GM10248 (cell line): ENCODE results near the gene DCT.

ENCODE experiments used
- CTCF ChIA-PET: fragments of 300-600 bp; sonication (Branson Sonifier 250); formaldehyde crosslinking; extraction: SDS; loops from one replicate; lab custom pipeline; 2021; ENCODE audit warnings: antibody characterized with exemption; lab: Yijun Ruan, JAX
- POLR2A ChIA-PET: fragments of 350-650 bp; sonication (Branson Sonifier 250); formaldehyde crosslinking; extraction: SDS; loops from one replicate; lab custom pipeline; 2020; ENCODE audit warnings: antibody characterized with exemption; lab: Yijun Ruan, JAX
- DNase-seq: peaks from one replicate; pipeline ENCODE4 v3.0.0; 2012; ENCODE audit errors: extremely low spot score
- CTCF ChIP-seq: IDR thresholded peaks from 2 replicates; pipeline ENCODE4 v1.5.1; 2012; ENCODE audit warnings: mild to moderate bottlenecking, low read depth; ENCODE audit errors: extremely low read depth, missing control alignments, control extremely low read depth

DCT gene

GRCh38 chr13:94444826-94445225, 34.7 kb downstream of the DCT start:
- CTCF ChIA-PET, result no interaction called here
- DNase-seq, result no peak
- POLR2A ChIA-PET, result no interaction called here
- no peak for TF ChIP-seq CTCF

DNA sequence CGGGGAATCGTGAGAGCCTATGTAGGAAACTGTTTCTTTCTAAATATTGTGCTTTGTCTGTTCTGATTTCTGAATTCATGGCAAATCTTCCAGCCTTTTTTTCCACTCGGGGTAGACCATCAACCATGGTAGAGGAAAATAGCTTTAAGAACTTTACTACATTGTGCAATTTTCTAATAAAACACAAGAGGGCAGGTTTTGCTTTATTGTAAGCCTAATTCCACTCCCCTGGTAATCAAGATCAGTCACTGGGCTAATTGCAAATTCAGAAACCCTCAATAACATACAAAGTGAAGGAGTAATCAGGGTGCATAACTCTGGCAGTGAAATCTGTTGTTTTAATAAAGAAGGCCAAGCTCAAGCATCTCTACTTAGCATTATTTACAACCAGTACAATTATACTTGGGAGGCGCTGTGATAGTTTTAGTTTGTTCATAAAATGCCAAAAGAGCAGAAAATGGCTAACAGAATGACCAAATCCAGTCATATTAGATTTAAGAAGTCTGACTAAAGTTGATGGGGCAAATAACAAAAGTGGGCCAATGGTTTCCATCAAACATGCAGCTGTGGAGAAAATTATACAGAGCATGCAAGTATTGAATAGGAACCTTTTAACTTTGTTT, 43.8 kb downstream of the DCT start:
- POLR2A ChIA-PET, result no interaction called here
- peak; percentile 57 for TF ChIP-seq CTCF

DNA sequence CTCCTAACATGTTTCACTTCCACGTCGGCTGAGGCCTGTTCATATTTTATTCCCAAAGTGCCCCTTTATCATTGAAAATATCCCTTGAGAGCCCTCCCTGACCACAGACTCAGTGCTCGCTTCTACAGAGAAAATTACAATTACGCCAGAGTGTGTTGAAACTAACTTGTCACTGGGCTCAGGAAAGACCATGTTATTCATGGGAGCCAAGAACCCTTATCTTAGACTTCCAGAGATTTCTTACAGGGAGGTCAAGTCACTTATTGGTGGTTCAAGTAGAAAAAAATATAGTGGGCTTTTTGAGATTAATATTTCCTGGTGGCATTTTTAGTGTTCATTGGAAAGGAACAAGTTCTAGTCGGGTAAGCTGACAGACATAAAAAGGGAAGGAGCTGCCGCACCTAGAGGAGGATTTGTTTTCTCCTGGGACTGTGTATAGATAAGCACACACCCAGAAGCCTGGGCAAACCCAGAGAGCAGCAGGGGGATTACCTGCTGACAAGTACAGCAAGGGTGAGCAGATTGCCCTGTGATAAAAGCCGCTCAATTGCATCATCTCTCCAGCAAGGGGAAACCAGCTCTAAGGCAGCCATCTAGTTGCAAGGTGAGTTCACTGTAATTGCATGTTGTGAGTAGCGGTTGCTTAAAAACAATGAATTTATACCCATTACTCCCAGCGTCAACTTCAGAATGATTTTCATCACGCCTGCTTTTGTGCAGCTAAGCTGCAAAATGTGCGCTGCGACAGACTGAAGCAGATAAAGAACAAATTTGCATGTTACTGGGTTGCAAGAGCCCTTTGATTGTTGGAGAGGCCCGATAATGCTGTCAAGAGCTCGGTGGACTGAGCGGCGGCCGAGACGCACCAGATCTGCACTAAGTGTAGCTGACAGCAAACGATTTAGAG, 46.2 kb downstream of the DCT start:
- peak; percentile 14 for DNase-seq
- POLR2A ChIA-PET, result no interaction called here
- CTCF ChIA-PET, result interaction anchor here (0.9 to 8.3 kb wide), 5 partner anchors 10 to 186 kb away, joined by 3 to 137 read pairs (median 4); no protein-coding TSS in a partner anchor
- no peak for TF ChIP-seq CTCF

More for the DNA sequence above, 43.8 kb downstream of the DCT start:
- CTCF ChIA-PET, result interaction anchor here (0.7 to 8.3 kb wide), 19 partner anchors 11 to 969 kb away, joined by 3 to 137 read pairs (median 4); no protein-coding TSS in a partner anchor
- peak; percentile 32 for DNase-seq

GRCh38 chr13:94431987-94432386, 47.5 kb downstream of the DCT start:
- DNase-seq, result no peak
- POLR2A ChIA-PET, result no interaction called here
- CTCF ChIA-PET, result interaction anchor here (8.3 kb wide), 1 partner anchor 187 kb away, joined by 137 read pairs; no protein-coding TSS in a partner anchor
- TF ChIP-seq CTCF, result no peak

DNA sequence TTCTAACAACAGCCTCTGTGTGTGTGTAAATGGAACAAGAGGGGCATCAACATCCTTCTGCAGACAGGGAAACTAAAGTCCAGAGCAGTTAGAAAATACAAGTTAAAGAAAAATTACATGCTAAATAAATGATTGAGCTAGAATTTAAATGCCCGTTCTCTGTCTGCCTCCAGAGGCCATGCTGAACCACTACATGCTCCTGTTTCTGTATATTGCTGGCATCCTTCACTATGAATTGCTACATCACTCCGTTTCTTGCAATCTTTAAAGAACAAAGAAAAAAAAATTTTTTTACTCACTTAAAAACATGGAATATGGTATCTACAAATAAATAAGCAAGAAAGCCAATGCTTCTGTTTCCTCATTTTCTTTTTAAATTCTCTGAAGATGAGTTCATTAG, 47.9 kb downstream of the DCT start:
- no peak for DNase-seq
- TF ChIP-seq CTCF, result no peak
- POLR2A ChIA-PET, result no interaction called here
- CTCF ChIA-PET, result interaction anchor here (8.3 kb wide), 1 partner anchor 187 kb away, joined by 137 read pairs; no protein-coding TSS in a partner anchor

GRCh38 chr13:94427313-94427953, 52.0 kb downstream of the DCT start:
- CTCF ChIA-PET, result interaction anchor here (2.2 kb wide), 1 partner anchor 16 kb away, joined by 5 read pairs; no protein-coding TSS in a partner anchor
- DNase-seq, result no peak
- TF ChIP-seq CTCF, result no peak
- POLR2A ChIA-PET, result no interaction called here
